Fibroblast of skin of left quadriceps (primary cell): ENCODE measurements around the gene SMIM45.

Source experiments
- DNase-seq, 2 experiments: peaks; one replicate each; pipeline ENCODE4 v3.0.0-alpha.2; 2013; ENCODE audit warnings: low read depth in 2 of 2

SMIM45 gene

DNA sequence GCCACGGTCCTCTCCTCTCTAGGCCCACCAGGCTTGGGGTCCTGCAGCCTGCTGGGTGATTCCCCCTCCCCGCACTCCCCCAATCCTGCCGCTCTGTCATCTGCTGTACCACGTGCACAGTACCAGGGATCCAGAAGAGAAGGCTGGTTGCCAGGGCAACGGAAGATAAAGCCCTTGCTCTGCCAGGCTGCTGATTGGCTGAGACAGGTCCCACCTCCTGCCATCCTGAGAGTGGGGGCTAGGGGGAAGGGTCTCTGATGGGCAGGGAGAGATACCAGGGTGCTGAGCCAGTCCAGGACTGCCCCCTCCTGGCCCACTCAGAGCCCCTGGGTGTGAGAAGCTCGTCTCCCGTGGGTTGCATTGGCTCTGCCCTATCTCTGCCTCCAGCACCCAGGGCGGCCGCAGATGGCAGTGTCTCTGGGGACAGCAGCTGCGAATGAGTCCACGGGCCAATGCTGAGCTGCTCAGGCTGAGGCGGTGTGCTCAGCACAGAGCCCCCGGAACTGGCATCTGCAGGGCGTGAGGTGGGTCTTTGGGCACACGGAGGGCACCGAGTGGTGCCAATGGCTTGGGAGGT, at the start of gene SMIM45:
TSS of gene SMIM45 (plus strand) at position 253 of the 577 bp plus-strand sequence.
- DNase-seq = no peak

DNA sequence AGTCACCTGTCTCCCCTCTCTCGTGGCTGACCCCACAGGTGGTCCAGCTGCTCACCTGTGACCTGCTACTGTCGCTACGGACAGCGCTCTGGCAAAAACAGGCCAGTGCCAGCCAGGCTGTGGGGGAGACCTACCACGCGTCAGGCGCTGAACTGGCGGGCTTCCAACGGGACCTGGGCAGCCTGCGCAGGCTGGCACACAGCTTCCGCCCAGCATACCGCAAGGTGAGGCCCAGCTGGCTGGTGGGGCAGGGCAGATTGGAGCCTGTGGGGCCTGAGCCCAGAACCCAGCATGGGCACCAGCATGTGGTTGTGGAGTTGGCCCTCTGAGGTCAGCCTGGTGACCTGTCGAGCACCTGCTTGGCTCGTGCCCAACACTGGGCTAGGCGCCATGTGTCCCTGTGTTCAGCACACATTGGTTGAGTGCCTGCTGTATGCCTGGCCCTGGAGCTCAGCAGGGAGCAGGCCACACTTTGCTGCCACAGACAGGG, 49.0 kb upstream of the SMIM45 start:
- DNase-seq = no peak

DNA sequence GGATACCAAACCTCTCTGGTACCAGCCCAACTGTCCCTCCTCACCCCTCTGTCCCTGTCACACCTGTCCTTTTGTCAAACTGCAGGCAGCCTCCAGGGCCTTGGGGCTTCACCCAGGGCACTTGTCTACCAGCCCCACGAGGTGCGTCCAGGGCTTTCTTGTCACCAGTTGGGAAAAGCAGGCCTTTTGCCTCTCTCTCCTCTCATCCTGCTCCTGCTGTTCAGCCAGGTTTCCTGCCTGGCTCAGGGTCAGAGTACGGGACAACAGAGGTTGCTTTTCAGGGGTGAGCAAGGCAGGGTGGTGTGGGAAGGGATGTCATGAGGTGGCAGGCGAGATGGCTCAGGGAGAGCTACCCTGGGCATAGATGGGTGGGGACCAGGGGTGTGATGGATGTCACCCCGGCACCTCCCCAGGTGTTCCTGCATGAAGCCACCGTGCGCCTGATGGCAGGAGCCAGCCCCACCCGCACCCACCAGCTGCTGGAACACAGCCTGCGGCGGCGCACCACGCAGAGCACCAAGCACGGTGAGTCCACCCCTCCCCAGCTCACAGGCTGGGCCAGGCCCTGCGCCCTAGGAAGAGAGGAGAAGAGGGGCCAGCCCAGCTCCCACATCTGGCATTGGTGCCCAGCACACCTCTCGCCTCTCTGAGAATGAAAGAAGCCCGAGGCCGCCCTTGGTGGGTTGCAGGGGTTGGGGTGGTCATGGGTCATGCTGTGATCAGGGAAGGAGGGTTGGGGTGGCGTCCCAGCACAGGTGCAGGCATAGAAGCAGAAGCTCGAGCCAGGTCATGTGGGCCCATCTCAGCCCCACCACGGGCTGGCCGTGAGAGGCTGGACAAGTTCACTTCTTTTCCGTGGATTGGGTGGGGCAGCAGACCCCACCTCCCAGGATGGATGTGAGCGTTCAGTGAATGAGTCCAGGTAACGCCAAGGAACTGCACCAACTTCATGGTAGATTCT, 47.2 kb upstream of the SMIM45 start:
- no peak for DNase-seq

DNA sequence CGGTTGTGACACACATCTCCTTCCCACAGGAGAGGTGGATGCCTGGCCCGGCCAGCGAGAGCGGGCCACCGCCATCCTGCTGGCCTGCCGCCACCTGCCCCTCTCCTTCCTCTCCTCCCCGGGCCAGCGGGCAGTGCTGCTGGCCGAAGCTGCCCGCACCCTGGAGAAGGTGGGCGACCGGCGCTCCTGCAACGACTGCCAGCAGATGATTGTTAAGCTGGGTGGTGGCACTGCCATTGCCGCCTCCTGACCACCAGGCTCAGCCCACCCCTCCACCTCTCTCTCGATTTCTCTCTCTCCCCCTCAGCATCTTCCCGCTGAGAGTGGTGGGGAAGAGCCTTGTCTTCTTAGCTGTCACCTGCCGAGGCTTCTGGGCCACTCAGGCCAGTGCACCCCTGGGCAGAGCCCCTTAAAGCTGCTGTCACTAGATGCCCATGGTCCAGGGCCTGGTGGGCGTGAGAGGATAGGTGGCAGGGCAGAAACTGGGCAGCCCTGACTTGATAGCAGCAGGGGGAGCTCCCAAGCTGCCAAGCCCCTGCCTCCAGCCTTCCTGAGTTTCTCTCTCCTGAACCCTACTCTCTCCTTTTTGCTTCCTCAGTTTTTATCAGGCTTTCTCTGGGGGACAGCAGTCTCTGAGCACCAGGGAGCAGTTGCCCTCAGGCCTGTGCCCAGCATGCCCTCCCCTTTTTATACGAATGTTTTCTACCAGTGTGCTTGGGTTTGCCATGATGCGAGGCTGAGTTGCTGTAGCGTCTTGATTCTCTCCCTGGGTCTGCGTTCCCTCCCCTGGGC, 46.3 kb upstream of the SMIM45 start:
- no peak for DNase-seq

DNA sequence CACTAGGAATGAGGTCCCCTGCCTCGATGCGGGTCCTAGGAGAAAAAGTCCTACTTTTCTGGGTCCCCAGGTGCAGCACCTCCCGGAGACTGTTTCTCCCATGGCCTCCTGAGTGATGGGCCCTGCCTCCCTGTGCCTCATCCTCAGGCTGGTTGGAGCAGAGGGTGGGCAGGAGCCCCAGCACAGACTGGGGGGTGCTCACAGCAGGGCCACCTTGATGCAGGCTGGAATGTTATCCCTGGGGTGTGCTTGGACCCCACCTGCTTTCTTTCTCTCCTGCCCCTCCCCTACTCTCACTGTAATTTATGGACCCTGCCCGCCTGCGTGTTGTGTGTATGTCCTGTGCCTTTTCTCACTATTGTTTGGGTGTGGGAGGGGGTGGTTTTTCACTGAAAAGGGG, 45.1 kb upstream of the SMIM45 start:
- DNase-seq = no peak

DNA sequence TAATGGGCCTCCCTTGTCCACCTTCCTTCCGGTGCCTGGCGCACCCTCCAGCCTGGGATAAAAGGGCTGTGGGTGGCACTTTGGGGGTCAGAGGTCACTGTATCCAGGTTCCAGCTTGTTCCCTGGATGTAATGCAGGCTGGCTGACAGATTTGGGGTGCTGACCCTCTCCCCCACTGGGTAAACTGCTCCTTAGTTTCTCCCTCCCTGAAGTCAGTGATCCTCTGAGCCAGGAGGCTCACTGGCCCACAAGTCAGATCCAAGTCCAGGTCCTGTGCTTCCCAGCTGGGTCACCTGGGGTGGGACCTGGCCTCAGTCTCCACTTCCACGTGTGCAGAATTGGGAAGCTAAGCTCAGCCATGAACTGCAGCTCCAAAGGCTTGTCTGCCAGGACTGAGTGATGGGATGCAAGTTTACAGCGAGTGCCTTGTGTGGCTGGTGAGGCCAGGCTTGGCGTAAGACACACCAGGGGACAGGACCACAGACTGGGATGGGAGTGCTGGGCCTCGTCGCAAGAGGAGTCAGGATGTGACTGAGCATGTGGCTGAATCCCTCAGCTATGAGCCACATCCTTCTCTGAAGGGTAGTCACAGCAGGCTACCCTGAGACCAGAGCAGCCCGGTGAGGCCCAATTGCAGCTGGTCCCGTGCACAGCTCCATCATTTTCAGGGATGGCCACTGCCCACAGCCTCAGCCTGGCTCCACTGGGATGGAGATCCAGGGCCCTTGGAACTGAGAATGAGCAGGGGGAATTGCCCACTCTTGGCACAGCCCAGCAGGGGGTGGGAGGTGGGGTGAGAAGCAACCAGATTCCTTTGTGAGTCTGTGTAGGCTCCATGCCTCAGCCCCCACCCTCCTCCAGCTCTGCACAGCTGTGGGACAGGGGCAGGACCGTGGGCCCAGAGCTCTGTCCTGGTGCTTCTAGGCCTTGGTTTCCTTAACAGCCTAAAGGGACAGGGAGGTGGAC, 44.2 kb upstream of the SMIM45 start:
- DNase-seq = no peak

DNA sequence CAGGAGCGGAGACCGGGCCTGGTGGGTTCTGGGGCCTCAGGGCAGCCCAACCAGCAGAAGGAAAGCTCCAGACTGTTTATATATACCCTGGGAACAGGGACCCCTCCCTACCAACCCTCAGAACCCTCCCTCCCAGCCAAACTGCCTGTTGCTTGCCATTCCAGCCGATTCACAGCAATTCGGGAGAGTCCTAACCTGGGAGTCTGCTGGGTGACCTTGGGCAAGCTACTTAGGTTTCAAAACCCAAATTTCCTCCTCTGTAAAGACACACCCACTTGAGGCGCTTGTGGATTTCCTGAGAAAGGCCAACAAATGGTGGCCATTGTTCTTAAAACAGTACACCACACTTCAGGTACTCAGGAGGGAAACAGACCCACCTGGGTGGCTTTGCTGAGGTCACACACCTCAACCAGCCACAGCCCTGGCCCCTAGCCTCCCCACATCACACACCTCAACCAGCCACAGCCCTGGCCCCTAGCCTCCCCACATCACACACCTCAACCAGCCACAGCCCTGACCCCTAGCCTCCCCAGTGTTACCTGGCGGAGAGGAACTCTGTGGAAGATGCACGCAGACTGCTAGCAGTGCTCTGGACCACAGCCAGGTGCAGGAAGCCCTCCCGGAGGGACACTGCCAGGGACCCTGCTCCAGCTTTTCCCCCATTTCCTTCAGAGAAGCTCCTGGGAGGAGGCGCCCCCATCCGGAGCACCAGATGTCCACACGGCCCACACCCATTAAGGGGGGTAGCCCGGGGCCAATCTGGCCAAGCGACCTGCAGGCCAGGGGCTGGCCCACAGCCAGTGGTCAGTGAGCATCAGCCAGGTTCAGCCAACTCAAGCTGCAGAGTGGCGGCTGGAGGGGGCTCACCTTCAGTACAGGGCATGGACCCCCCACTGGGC, 43.3 kb upstream of the SMIM45 start:
- DNase-seq = no peak

DNA sequence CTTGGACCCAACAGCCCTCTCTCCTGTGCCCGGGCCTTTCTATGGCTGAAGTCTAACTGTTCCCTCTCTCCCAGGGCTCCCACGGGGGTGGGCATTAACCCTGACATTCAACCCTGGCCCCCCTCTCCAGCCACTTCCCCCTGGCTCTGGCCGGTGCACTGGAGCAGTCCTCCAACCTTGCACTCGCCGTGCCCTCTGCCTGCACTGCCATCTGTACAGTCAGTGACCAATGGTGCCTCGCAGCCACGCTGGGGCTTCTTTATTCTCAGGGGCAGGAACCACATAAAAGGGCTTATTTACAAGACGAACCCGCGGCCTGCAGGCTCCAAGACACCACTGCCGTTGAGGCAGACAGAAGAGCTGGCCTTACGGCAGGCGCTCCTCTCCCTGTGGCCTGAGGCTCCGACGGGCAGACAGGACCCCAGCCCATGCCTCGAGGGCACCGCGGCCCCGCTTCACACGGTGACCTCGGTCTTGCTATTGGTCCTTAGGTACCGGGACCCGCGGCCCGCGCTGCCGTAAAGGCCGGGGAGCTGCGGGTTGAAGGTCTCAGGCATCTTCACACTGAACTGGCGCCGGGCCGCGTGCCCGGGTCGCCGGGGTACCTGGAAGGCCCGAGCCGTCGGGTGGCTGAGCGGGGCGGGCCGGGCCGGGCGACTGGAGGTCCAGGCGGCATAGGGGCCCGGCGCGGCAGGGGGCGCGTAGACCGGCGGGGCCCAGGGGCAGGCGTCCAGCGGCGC, 42.5 kb upstream of the SMIM45 start:
- DNase-seq = no peak

DNA sequence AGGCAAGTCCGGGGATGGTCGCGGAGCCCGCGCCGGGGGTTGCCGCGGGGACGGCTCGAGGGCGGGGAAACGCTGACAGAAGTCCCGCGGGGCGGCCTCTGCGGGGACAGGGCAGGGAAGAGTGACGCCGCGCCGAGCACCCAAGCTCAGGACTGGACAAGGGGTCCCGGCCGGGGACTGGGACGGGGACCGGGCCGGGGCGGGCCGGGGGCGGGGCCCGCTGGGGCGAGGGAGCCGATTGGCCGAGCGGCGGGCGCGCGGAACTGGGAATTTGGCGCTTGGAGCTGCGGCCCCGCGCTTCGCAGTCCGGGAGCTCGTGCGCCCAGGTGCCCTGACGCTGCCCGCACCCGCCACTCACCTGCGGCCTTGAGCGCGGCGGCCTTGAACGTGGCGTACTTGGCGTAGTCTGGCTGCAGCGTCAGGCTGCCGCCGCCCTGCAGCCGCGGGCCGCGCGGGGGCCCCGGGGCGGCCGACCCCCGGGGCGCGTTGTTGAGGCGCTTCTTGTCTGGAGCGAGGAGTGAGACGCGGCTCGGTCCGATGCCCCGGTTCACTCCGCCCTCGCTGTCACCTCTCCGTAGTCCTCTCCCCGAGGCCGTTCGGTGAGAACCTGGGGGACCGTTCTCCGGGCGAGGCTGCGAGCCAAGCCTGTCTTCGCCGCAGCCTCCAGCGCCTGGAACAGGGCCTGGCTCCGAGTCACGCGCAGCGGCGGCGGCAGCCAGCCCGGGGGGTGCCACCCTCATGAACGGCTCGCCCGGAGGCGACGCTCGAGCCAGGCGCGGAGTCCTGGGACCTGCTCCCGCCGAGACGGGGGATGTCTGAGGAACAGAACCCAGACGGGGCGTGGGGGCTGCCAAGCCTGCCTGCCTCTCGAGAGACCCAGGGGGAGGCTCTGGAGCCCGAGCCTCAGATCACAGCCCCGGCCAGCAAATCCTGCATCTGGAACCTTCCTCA, 41.6 kb upstream of the SMIM45 start:
- DNase-seq = no peak

DNA sequence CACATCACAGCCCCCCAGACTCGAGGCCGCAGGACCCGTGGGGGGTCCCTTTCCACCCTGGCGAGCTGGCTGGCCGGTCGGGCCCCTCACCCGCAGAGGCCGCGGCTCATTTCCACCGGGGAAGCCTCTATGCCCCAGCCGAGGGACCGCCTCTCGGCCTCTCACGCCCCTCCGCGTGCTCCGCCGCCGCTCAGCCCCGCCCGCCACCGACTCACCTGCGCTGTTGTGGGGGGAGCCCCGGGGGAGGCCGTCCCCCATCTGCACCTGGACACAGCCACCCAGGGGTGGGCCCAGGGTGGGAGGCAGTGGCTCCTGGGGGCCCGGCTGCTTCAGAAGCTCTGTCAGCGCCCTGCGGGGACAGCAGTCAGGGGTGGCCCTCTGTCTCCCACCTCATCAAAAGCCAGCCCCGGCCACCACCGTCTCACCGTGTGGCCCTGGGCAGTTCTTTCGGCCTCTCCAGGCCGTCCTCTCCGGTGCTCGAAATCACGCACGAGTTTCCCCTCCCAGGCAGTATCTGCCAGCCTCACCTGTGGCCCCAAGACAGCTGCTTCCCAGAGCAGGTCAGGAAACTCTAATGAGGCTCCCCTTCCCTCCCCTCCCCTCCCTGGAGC, 40.8 kb upstream of the SMIM45 start:
- DNase-seq = no peak

DNA sequence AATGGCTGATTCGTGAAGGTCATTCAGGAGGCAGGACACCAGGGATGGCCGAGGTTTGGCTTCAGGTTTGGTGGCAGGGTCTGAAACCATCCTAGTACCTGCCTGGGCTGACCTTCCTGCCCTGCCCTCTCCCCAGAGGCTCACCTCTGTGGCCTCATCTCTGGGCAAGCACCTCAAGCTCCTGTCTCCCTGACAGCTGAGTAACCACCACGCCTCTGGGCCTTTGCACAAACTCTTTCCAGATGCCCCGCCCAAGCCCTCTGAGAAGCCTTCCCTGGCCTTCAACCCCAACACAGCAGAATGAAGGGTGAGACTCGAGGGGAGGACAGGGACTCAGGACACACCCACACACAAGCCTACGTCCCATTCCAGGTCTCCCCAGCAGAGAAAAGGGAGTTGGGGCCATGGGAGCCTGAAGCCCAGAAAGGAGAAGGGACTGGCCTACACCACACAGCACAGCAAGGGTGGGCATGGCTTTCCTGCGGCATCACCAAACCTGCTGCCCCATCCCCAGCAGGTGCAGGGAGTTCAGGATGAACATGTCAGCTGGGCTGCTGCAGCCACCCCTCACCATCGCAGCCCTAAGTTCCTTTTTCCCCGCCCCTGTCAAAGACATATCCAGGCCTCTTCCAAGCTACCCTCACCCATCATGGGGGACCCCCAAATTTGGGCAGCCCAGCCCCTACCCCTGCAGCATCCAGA, 39.5 kb upstream of the SMIM45 start:
- DNase-seq = no peak

DNA sequence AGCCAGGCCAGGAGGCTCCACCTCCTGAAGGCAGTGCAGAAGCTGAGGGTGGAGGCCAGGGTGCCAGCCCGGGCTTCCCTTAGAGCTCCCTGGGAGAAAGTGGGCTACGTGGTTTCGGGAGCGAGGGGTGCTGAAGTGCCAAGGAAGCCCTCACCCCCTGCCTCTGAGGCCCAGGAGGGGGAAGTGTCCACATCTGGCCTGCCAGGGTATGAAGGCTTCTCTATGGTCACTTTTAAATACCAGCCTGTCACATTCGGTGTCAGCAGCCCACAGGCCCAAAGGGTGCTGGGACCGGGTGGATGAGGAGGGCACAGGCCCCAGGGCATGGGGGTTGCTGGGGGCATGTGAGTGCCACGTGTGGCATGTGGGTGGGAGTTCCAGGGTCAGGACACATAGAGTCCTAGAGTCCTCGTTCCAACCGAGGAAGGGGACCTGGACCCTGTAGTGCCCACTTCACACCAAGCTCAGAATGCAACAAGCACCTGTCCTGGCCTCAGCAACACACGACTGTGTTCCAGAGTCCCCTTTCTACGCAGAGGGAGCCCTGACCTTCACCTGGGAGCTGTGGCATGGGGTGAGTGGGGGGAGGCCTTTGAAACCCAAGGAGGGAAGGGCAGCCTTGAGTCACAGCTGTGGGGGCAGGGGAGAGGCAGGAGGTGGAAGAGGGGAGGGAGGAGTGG, 38.8 kb upstream of the SMIM45 start:
- DNase-seq = no peak

DNA sequence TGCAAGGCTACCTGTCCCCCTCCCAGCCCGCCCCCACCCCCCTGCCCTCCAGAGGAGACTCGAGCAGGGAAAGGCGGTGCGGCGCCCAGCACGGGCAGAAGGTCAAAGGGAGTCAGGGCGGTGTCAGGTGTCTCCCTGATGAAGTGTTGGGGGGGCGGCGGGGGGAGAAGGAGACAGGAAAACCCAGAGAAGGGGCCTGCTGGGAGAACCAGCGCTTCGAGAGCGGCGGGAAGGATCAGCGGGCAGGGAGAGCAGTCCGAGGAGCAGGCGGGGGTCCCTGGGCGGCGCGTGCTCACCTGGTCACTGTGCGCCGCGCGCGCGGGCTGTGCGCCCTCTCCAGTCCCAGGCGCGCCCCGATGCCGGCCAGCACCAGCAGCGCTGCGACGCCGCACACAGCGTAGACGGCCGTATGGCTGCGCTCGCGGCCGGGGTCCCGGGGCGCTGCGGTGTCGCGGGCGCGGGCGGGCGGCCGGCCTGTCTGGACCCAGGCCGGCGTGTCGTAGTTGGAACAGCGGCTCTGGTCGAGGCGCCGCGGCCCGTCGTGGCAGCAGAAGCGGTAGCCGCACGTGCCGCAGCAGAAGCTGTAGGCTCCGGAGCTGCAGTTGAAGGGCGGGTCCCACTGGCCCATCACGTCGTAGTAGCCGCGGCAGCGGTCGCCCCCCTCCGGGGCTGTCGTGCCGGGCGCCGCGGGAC, 38.0 kb upstream of the SMIM45 start:
- no peak for DNase-seq

DNA sequence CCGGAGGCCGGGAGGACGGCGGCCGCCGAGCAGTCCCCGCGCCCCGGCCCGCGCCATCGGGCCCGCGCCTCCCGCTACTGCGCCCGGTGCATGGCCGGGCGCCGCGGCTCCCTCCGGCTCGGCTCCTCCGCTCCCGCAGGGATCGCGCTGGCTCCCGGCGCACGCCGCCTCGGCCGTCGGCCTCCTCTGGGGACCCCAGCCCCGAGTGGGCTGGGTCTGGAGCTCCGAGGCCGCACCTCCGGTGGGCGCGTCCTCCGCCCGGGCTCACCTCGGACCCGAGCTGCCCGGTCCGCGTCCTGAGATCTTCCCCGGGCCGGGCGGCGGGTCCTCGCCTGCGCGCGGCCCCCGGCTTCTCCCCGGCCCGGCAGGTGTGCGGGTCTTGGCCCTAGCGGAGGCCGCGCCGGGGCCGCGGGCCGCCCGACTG, 37.3 kb upstream of the SMIM45 start:
- no peak for DNase-seq

DNA sequence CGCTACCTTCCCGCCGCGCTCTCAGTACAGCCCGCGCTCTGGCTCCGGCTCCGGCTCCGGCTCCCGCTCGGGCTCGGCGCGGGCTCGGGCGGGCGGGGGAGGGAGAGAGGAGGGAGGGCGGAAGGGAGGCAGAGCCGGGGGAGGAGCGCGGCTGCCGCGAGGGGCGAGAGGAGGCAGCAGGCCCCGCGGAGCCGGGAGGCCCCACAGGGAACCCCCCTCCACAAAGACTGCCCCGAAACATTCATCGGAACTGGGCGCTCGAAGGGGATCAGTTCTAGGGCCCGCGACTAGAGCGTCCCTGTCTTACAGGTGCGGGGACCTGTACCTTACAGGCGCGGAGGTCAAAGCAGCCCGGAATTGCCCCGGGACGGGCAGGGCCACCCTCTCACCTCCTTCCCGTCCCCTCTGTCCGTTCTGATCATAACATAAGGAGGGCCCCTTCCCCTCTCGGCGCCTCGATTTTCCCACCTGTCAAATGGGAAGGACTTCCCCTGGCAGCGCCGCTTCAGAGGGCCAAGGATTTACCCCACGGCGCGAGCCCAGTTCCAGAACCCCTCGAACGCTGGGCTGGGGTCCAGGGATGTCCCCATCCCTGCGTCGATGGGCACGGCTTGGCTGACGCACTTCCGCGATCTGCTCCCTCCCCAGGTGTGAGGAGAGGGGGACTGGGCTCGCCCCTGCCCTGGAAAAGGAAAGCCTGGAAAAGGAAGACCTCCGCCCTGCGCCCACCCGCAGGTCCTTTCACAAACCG, 36.7 kb upstream of the SMIM45 start, which contains the start of gene SHISA8:
TSS of gene SHISA8 (minus strand) at position 40 of the 751 bp plus-strand sequence. CDS start 407 bp downstream, outside the sequence.
- no peak for DNase-seq
